Measurements from ENCODE around the gene PODNL1. TPM values are rescaled to one million over a fixed set of nuclear protein-coding genes. Genes with fewer than 3 reads are reported as not detected.

PODNL1 gene
- total RNA-seq, 1 donor from 2014 or later, result 5.2 TPM

- no peak for TF ChIP-seq POLR2A (IDR thresholded peaks at IDR 0.05)
- no peak for TF ChIP-seq POLR2AphosphoS5 (IDR thresholded peaks at IDR 0.05; ENCODE audit: insufficient read depth in 1 of 2, low read depth in 1 of 2)
- TF ChIP-seq CTCF (IDR thresholded peaks at IDR 0.05), result no peak
- H3K9me3 ChIP-seq, result no peaks in the 10 kb centered on the region
- H3K36me3 ChIP-seq, result peaks cover 0 to 15% of the 10 kb centered on the region in 2 donors
- DNase-seq (ENCODE audit: extremely low spot score in 2 of 2), result no peak
- no peak overlapping the region for H3K4me3 ChIP-seq
- intact Hi-C loops (cut with DNase I), result no loop called here
- H3K27ac ChIP-seq, result no peak overlapping the region
- H3K4me1 ChIP-seq, result no peaks in the 10 kb centered on the region
- no peaks in the 10 kb centered on the region for H3K27me3 ChIP-seq
Measured at GRCh38 chr19:13932149-13932637, 6.0 kb downstream of the PODNL1 start.

GRCh38 chr19:13931391-13932148 is 6.6 kb downstream of the PODNL1 start:
- no peak overlapping the region for H3K27ac ChIP-seq
- H3K9me3 ChIP-seq, result no peaks in the 10 kb centered on the region
- intact Hi-C loops (cut with DNase I), result no loop called here
- H3K27me3 ChIP-seq, result no peaks in the 10 kb centered on the region
- DNase-seq (ENCODE audit: extremely low spot score in 2 of 2), result no peak
- peaks cover 0 to 21% of the 10 kb centered on the region in 2 donors for H3K36me3 ChIP-seq
- no peak overlapping the region for H3K4me3 ChIP-seq
- H3K4me1 ChIP-seq, result no peaks in the 10 kb centered on the region
- no peak for TF ChIP-seq POLR2AphosphoS5 (IDR thresholded peaks at IDR 0.05; ENCODE audit: insufficient read depth in 1 of 2, low read depth in 1 of 2)
- no peak for TF ChIP-seq CTCF (IDR thresholded peaks at IDR 0.05)
- TF ChIP-seq POLR2A (IDR thresholded peaks at IDR 0.05), result no peak

GRCh38 chr19:13930402-13930801 is 7.8 kb downstream of the PODNL1 start:
- H3K36me3 ChIP-seq, result peaks cover 0 to 30% of the 10 kb centered on the region in 2 donors
- intact Hi-C loops (cut with DNase I), result no loop called here
- TF ChIP-seq POLR2AphosphoS5 (IDR thresholded peaks at IDR 0.05; ENCODE audit: insufficient read depth in 1 of 2, low read depth in 1 of 2) (no peak), CTCF (IDR thresholded peaks at IDR 0.05) (no peak), POLR2A (IDR thresholded peaks at IDR 0.05) (no peak)
- H3K27me3 ChIP-seq, result no peaks in the 10 kb centered on the region
- H3K4me3 ChIP-seq, result no peak overlapping the region
- no peaks in the 10 kb centered on the region for H3K4me1 ChIP-seq
- H3K27ac ChIP-seq, result no peak overlapping the region
- DNase-seq (ENCODE audit: extremely low spot score in 2 of 2), result no peak
- H3K9me3 ChIP-seq, result no peaks in the 10 kb centered on the region

- no peak for TF ChIP-seq POLR2A (IDR thresholded peaks at IDR 0.05)
- no peak for TF ChIP-seq POLR2AphosphoS5 (IDR thresholded peaks at IDR 0.05; ENCODE audit: insufficient read depth in 1 of 2, low read depth in 1 of 2)
- no peak for TF ChIP-seq CTCF (IDR thresholded peaks at IDR 0.05)
- no peak overlapping the region for H3K27ac ChIP-seq
- peaks cover 0 to 34% of the 10 kb centered on the region in 2 donors for H3K36me3 ChIP-seq
Measured at GRCh38 chr19:13929956-13930355, 8.3 kb downstream of the PODNL1 start.

GRCh38 chr19:13929340-13929739 is 8.9 kb downstream of the PODNL1 start:
- Histone ChIP-seq H3K4me1 (no peaks in the 10 kb centered on the region), H3K9me3 (no peaks in the 10 kb centered on the region), H3K4me3 (no peak overlapping the region), H3K27me3 (no peaks in the 10 kb centered on the region), H3K36me3 (peaks cover 0 to 40% of the 10 kb centered on the region in 2 donors), H3K27ac (no peak overlapping the region)
- intact Hi-C loops (cut with DNase I), result no loop called here
- no peak for DNase-seq (ENCODE audit: extremely low spot score in 2 of 2)
- TF ChIP-seq POLR2AphosphoS5 (IDR thresholded peaks at IDR 0.05; ENCODE audit: insufficient read depth in 1 of 2, low read depth in 1 of 2), result no peak
- no peak for TF ChIP-seq POLR2A (IDR thresholded peaks at IDR 0.05)
- TF ChIP-seq CTCF (IDR thresholded peaks at IDR 0.05), result no peak

More at GRCh38 chr19:13929956-13930355, 8.3 kb downstream of the PODNL1 start:
- Histone ChIP-seq H3K9me3 (no peaks in the 10 kb centered on the region), H3K4me3 (no peak overlapping the region), H3K4me1 (no peaks in the 10 kb centered on the region), H3K27me3 (no peaks in the 10 kb centered on the region)
- intact Hi-C loops (cut with DNase I), result no loop called here
- DNase-seq (ENCODE audit: extremely low spot score in 2 of 2), result no peak
